CMK (cell line): Measurements from ENCODE around the gene CA7.
"Not testable (repeated sequence)": the region's sequence is repeated elsewhere in the genome, so short reads cannot be mapped to it uniquely, and the experiment has no call there.

Experiments used
- DNase-seq: peaks from one replicate; pipeline ENCODE4 v3.0.0-alpha.2; 2010; ENCODE audit warnings: low read depth

The CA7 gene

DNA sequence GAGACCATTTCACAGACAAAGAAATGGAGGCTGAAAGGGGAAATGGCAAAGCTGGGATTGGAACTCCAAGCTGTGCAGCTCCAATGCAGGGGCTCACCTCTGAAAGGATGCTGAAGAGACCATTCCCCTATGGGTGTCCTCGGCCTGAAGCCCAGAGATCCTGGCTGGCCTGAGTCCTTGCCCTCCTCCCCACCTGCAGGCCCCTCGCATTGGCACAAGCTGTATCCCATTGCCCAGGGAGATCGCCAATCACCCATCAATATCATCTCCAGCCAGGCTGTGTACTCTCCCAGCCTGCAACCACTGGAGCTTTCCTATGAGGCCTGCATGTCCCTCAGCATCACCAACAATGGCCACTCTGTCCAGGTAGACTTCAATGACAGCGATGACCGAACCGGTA, 2.6 kb downstream of the CA7 start:
- no peak for DNase-seq

DNA sequence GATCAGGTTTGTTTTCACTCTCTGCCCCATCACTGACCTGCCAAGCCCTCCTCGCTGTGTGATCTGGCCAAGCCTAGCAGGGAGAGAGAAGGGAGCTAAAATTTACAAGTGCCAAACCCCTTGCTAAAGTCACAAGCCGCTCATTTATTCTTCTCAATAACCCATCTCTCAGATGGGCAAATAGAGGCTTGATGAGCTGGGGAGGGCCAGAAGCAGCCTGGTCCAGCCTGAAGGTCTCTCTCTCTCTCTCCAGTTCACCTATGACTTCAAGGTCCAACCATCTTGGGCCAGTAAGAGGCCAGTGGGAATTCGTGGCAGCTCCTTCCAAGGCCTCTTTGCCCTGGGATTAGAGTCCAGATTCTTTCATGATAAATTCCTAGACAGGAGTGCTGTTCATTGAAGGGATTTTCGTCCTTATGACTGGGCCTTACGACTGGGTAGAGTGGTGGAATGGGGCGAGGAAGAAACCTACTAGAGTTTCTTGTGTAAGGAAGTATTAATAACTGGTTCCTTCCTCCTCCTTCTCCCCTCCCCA, 3.4 kb downstream of the CA7 start:
- DNase-seq = no peak

- no peak for DNase-seq
Measured at GRCh38 chr16:66848172-66848571, 4.0 kb downstream of the CA7 start.

DNA sequence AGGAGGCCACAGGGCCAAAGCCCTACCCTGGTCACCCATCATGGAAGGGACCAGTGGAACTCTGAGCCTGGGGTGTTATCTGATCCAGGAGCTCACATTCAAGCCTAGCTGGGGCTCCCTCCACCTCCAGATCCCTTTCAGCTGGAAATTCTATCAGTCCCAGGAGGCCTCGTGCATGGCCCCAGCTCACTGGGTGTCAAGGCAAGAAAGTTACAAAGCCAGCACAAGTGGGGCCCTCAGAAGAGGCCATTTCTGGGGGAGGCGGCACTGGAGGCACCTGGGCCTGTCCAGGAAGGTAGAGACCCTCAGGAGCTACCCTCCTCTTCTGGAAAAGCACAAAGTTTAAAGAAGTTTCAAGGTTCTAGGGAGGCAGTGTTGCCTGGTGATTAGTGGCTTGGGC, 4.8 kb downstream of the CA7 start:
- no peak for DNase-seq

DNA sequence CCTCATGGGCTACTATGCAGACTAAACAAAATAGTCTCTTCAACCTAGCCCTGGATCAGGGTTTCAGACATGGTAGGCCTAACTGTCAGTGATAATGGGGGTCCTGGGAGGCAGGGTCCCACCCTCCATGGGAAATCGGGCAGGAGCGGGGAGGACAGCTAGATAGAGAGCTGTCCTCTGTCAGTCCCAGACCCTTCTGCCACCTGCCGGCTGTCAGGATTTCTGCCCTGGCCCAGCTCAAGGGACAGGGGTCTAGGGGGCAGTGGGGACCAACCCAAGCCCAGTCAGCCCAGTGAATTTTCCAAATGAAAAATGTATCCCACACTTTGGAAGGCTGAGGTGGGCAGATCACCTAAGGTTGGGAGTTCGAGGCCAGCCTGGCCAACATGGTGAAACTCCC, 5.3 kb downstream of the CA7 start:
- DNase-seq = no peak

DNA sequence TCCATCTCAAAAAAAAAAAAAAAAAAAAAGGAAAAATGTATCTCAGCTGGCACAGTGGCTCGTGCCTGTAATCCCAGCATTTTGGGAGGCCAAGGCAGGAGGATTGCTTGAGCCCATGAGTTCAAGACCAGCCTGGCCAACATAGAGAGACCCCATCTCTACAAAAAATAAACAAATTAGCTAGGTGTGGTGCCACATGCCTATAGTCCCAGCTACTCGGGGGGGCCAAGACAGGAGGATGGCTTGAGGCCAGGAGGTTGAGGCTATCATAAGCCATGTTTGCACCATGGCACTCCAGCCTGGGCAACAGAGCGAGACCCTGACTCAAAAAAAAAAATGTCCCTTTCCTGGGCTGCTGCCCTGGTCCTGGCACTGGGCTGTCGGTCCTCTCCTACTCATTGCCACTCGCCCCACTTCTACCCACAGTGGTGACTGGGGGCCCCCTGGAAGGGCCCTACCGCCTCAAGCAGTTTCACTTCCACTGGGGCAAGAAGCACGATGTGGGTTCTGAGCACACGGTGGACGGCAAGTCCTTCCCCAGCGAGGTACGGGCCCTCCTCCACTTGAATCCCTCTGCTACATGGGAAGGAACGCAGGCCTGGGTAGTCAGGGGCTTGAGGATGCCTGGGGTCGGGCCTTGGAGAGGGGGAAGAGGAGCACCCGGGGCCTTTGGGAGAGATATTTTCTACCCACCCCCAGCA, 6.1 kb downstream of the CA7 start:
- DNase-seq = no peak

DNA sequence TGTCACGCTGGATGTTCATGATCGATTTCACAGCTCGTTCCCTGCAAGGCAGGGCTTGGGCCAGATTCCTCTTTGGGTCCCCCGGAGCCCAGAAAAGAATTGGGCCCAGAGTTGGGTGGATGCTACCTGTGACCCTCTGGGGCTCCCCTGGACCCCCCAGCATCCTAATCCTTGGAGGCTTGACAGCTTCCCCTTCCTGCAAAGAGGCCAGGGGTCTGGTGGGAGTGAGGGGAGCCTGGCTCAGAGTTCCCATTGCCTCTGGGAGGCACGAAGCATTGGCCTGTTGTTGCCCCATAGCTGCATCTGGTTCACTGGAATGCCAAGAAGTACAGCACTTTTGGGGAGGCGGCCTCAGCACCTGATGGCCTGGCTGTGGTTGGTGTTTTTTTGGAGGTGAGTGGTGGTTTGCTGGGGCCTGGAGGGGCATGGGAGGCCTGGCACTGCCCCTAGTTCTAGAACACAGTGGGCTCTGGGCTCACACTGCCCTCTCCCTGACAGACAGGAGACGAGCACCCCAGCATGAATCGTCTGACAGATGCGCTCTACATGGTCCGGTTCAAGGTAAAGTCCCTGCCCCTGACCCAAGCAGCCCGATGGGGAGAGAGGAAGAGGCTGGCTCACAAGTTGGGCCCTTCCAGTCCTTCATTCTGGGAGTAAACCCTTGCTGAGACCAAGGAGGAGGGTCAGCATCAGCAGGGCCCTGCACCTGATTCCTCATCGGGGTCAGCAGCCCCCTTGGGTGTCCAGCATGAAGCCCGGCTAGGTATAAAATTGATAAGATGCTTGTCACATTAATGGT, 7.2 kb downstream of the CA7 start:
- DNase-seq = no peak

- peak; percentile 86 for DNase-seq
Measured at GRCh38 chr16:66853261-66854139, 9.3 kb downstream of the CA7 start.

GRCh38 chr16:66856184-66856730, 12.0 kb downstream of the CA7 start:
- no peak for DNase-seq

DNA sequence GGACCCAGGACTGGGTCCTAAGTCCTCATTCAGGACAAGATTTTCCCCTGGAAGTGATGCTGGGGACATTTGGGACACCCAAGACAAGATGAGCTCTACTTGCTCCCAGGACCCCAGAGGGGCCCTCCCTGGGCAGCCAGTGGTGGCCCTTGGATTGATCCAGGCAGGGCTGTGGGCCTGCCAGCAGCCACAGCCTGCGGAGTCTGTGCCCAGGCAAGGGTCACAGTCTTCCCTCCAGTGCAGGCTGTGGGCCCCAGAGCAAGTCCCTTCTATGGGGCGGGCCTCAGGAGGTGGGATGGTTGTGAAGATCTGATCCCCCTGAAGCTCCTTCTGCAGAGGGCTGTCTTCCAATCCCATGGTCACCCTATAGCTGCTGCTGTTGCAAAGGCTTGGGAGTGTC, 12.6 kb downstream of the CA7 start:
- DNase-seq = no peak

DNA sequence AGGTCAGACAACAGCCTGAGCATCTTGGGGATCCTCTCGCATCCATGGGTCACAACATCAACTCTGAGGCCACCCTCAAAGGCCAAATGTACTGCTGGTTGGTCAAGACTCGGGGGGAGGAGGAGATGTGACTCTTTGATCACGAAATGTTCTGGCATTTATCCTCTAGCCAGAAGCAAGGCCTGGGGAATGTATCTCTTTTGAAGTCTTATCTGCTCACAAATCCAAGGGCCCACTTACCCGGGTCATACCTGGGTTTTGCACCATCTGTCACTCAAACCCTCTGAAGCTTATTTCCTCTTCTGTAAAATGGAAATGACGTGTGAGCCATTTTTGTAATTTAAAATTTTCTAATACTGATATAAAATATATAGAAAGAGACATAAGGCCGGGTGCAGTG, 13.2 kb downstream of the CA7 start:
- no peak for DNase-seq

- DNase-seq = no peak
Measured at GRCh38 chr16:66858740-66859396, 14.7 kb downstream of the CA7 start.

- no peak for DNase-seq
Measured at GRCh38 chr16:66859397-66860068, 15.3 kb downstream of the CA7 start.

- no peak for DNase-seq
Measured at GRCh38 chr16:66862023-66862520, 17.9 kb downstream of the CA7 start.

DNA sequence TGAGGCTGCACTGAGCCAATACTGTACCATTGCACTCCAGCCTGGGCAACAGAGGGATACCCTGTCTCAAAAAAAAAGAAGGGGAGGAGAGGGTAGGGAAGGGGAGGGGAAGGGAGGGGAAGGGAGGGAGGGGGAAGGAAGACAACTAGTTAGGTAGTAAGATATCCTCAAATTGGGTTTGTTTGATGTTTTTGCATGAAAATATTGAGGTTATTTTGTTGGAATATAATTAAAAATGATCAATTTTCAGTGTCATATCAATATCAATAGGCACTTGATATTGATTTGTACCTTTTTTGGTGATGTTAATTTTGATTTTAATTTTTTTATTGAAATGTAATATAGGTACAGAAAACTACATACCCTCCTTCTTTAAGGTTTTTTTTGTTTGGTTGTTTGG, 19.5 kb downstream of the CA7 start:
- DNase-seq = no peak

DNA sequence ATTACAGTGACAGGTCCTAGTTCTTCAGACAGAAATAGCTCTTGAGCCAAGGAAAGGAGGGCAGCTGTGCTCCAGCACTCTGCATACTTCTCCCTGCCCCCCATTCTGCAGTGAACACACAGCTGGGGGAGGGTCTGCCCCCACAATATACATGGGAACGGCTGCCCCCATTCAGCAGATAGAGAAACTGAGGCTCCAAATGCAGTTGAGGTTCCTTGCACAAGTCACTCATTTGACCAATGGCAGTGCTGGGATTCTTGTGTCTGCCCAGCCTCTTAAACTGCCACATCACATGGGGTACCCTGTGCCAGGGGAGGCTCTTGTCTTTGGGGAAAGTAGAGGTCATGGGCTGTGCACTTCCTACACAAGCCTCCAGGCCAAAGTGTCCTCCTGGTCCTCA, 25.2 kb downstream of the CA7 start:
- DNase-seq = no peak

GRCh38 chr16:66871363-66871762, 27.1 kb downstream of the CA7 start:
- DNase-seq = not testable (repeated sequence)

DNA sequence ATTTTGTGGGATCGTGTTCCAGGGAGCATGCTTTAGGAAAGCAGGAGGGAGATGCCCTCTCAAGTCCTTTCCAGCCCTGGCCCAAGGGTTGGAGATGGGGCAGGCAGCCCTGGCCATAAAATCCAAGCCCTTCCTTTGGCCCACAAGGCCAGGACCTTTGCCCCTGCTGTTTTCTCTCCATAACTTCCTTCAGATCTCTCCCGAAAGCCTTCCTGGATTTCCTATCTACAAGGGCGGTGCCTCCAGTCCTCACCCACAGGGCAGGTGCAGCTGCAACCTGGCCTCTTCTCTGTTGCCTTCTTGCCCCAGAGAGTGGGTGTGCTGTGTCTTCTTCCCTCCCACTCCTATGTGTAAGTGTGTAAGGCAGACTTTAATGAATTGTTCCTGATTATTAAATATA, 27.6 kb downstream of the CA7 start:
- DNase-seq = no peak

DNA sequence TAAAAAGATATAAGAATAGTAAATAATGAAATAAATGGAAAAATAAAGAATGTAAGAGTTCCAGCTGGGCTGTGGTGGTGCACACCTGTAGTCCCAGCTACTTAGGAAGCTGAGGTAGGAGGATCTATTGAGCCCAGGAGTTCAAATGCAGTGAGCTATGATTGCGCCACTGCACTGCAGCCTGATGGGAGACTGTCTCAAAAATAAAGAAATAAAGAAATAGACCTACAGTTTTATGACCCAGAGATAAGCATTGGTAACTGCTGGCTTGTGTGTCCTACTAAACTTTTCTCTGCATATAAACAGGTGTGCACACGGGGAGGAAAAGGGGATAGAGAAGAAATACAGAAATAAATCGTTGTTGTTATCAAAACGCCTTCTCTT, 28.3 kb downstream of the CA7 start:
- no peak for DNase-seq

DNA sequence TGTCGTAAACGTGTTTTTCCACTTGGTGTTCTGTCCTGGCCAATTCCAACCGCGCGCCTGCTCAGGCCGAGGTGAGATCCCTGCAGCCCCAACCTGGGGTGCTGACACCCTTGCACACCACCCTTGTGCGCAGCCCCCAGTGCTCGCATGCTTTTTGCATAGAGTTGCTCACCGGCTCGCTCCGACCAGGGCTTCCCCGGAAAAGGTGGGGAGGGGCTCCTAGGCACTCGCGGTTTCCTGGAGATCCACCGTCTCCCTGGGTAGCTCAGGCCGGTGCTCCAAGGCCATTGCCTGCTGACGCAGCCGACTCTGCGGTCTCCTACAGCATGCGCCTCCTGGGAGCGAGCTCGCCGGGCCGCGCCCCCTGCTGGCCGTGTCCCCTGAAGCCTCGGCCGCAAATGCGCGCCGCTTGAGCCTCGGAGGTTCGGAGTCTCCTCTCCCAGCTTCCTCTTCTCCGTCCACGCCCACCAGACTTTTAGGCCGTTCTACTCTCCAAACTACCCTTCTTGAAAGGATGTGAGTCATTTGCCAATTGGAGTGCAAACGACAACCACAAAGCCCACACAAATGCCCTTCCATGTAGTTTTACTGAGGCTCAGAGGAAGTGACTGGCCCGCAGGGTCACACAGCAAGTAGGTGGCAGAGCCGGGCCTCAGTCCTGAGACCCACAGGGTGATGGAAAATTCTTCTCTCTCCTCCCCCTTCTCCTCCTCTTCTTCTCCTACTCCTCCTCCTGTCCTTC, 28.9 kb downstream of the CA7 start:
- DNase-seq = peak; percentile 97
